HepG2 (cell line): ENCODE results near the gene TTC39C. TPM values are rescaled to one million over a fixed set of nuclear protein-coding genes. Genes with fewer than 3 reads are reported as not detected.

Experiments
- ASH2L ChIP-seq: fragments of 300-600, 200-600 bp; sonication (generic); IDR thresholded peaks from 2 replicates; pipeline ENCODE4 v1.7.0; 2017; ENCODE audit warnings: low read depth, mild to moderate bottlenecking, moderate library complexity, mixed read lengths, low read length; ENCODE audit not compliant: insufficient read length
- CAMTA2 ChIP-seq: sonication (generic); formaldehyde crosslinking; IDR thresholded peaks from 2 replicates; pipeline ENCODE4 v1.4.0; 2020; ENCODE audit warnings: mild to moderate bottlenecking, missing genetic modification reagents, borderline replicate concordance
- GPN1 ChIP-seq: sonication (generic); formaldehyde crosslinking; IDR thresholded peaks from 2 replicates; pipeline ENCODE4 v1.5.1; 2020; ENCODE audit warnings: missing genetic modification reagents, borderline replicate concordance
- HMGXB4 ChIP-seq, 2 experiments: sonication (generic) in 1 of 2; formaldehyde crosslinking in 1 of 2; IDR thresholded peaks; 2 replicates each; pipeline versions ENCODE4 v1.4.0 to v1.6.1; 2018 to 2020; ENCODE audit warnings: missing genetic modification reagents in 2 of 2, borderline replicate concordance in 1 of 2, low read depth in 1 of 2, mild to moderate bottlenecking in 1 of 2, missing biosample characterization in 1 of 2
- MTA1 ChIP-seq: sonication (generic); formaldehyde crosslinking; IDR thresholded peaks from 2 replicates; pipeline ENCODE4 v1.4.0; 2020; ENCODE audit warnings: missing genetic modification reagents, mild to moderate bottlenecking, borderline replicate concordance
- MXD4 ChIP-seq: IDR thresholded peaks from 2 replicates; pipeline ENCODE4 v1.6.1; 2016; ENCODE audit warnings: mild to moderate bottlenecking, missing biosample characterization, missing genetic modification reagents
- RAD21 ChIP-seq: fragments of 450-650 bp; formaldehyde crosslinking; IDR thresholded peaks from 2 replicates; pipeline ENCODE4 v1.5.0; 2020; ENCODE audit warnings: mild to moderate bottlenecking
- RBAK ChIP-seq: sonication (generic); formaldehyde crosslinking; IDR thresholded peaks from 2 replicates; pipeline ENCODE4 v1.5.1; 2020; ENCODE audit warnings: mild to moderate bottlenecking, missing genetic modification reagents
- RERE ChIP-seq: IDR thresholded peaks from 2 replicates; pipeline ENCODE4 v1.6.1; 2016; ENCODE audit warnings: low read depth, missing genetic modification reagents, missing compliant biosample characterization
- RNF2 ChIP-seq: fragments of 450-650 bp; conservative IDR thresholded peaks from 2 replicates; pipeline ENCODE4 v1.6.1; 2016; ENCODE audit warnings: low read depth
- TFE3 ChIP-seq: IDR thresholded peaks from 2 replicates; pipeline ENCODE4 v1.6.1; 2016
- TSC22D2 ChIP-seq: sonication (generic); formaldehyde crosslinking; IDR thresholded peaks from 2 replicates; pipeline ENCODE4 v1.5.1; 2020; ENCODE audit warnings: missing genetic modification reagents, mild to moderate bottlenecking, borderline replicate concordance
- ZBTB26 ChIP-seq: IDR thresholded peaks from 2 replicates; pipeline ENCODE4 v1.6.1; 2016; ENCODE audit warnings: missing compliant biosample characterization, missing genetic modification reagents, borderline replicate concordance
- ZMYM4 ChIP-seq: sonication (generic); formaldehyde crosslinking; IDR thresholded peaks from 2 replicates; pipeline ENCODE4 v1.8.1; 2023; ENCODE audit warnings: mild to moderate bottlenecking, missing genetic modification reagents
- ZNF10 ChIP-seq: sonication (generic); formaldehyde crosslinking; IDR thresholded peaks from 2 replicates; pipeline ENCODE4 v1.4.0; 2020; ENCODE audit warnings: mild to moderate bottlenecking, low read depth, missing genetic modification reagents, borderline replicate concordance
- ZNF329 ChIP-seq: sonication (generic); formaldehyde crosslinking; IDR thresholded peaks from 2 replicates; pipeline ENCODE4 v1.9.0; 2021; ENCODE audit warnings: low read depth, mild to moderate bottlenecking, missing genetic modification reagents
- ZNF564 ChIP-seq: sonication (generic); formaldehyde crosslinking; IDR thresholded peaks from 2 replicates; pipeline ENCODE4 v1.8.1; 2023; ENCODE audit warnings: mild to moderate bottlenecking, missing genetic modification reagents
- ZNF644 ChIP-seq: IDR thresholded peaks from 2 replicates; pipeline ENCODE4 v1.6.1; 2016; ENCODE audit warnings: low read depth
- ZNF7 ChIP-seq: IDR thresholded peaks from 2 replicates; pipeline ENCODE4 v1.6.1; 2016; ENCODE audit warnings: missing biosample characterization, missing genetic modification reagents
- ZNF816 ChIP-seq: sonication (generic); formaldehyde crosslinking; IDR thresholded peaks from 2 replicates; pipeline ENCODE4 v1.8.0; 2022; ENCODE audit warnings: missing genetic modification reagents, mild to moderate bottlenecking, borderline replicate concordance
- polyA plus RNA-seq, 8 experiments: library from polyadenylated mRNA; depleted of rRNA in 3 of 8; stranded (reverse) in 7 of 8; unstranded in 1 of 8; fragments of >200 nt; fragmentation: Illumina TruSeq in 4 of 8; extraction: Trizol in 4 of 8; gene quantifications; 2 replicates each; pipeline versions ENCODE4 v1.2.1 to v1.2.3, GENCODE V29; 2011 to 2016; ENCODE audit warnings: low read depth in 4 of 8, missing spikeins in 1 of 8, mixed read lengths in 1 of 8; ENCODE audit not compliant: insufficient read depth in 1 of 8
- total RNA-seq, 5 experiments: library from RNA; depleted of rRNA; stranded (reverse); fragments of >200 nt; fragmentation: Illumina TruSeq; extraction: Trizol; gene quantifications; 2 replicates each; pipeline ENCODE4 v1.2.3, GENCODE V29; 2016; ENCODE audit warnings: low read depth in 1 of 5

TTC39C gene
- total and polyA plus RNA-seq, 2 of the 13 experiments (the other 11 are each of a cell fraction or from before 2014, with no cell fraction given): 19.1 to 25.9 TPM

- TF ChIP-seq MTA1 (peak; percentile 48; the same call in 1 of the 2 replicates), HMGXB4 (CRISPR knock-in tag; IDR thresholded peaks at IDR 0.05; ENCODE audit: borderline replicate concordance in 1 of 2, low read depth in 1 of 2) (0 out of 4 replicates have a peak, but pooled peaks have one; percentile 8 to 12), GPN1 (CRISPR knock-in tag) (no peak), RAD21 (CRISPR knock-in tag) (no peak), TSC22D2 (CRISPR knock-in tag) (no peak), ZNF644 (CRISPR knock-in tag) (no peak), RNF2 (0 out of 2 replicates have a peak, but pooled peaks have one; percentile 17), ZNF329 (CRISPR knock-in tag) (no peak), CAMTA2 (CRISPR knock-in tag) (no peak), ZMYM4 (CRISPR knock-in tag) (no peak), ZNF816 (CRISPR knock-in tag) (no peak), ZNF7 (CRISPR knock-in tag) (no peak), ZBTB26 (CRISPR knock-in tag) (no peak), ZNF10 (CRISPR knock-in tag) (no peak), RBAK (CRISPR knock-in tag) (no peak; the same call in 1 of the 2 replicates), MXD4 (no peak), ASH2L (no peak), RERE (no peak), TFE3 (CRISPR knock-in tag) (no peak), ZNF564 (CRISPR knock-in tag) (no peak)
Observed at GRCh38 chr18:24014986-24015638, 558 bp downstream of the TTC39C start (continued).
